ENCODE data around the gene WSB1. TPM values are rescaled to one million over a fixed set of nuclear protein-coding genes. Genes with fewer than 3 reads are reported as not detected.

WSB1 gene
- total RNA-seq, 1 donor from 2014 or later = 521 TPM

DNA sequence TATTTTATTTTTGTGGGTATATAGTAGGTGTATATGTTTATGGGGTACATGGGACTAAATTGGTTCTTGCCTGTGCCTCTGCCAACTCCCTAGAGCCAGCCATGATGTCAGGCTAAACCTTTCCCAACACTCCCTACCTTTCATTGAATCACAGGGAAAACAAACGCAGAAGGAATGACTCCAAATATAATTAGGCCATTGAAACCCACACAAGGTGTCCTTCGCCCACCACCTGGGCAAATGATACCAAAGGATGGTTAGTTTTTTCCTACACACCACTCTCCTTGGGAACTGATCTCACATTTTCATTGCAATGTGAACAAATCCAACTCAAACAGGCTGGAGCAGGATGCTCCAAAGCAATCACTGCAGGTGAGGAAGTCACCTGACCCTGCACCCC is 27.5 kb downstream of the WSB1 start:
- peaks cover 3% of the 10 kb centered on the region for H3K4me1 Mint-ChIP-seq
- H3K9me3 Mint-ChIP-seq = no peaks in the 10 kb centered on the region
- Histone ChIP-seq H3F3A (ENCODE audit: low read depth) (peaks cover 20% of the 10 kb centered on the region), H3K4me2 (no peak overlapping the region), H4K20me1 (ENCODE audit: low read depth) (no peaks in the 10 kb centered on the region), H3K4me1 (no peaks in the 10 kb centered on the region), H3K27ac (no peak overlapping the region), H2AFZ (replicated peaks) (no peak overlapping the region), H3K9ac (no peak overlapping the region), H3K27me3 (no peaks in the 10 kb centered on the region), H3K9me3 (ENCODE audit: low read depth) (no peaks in the 10 kb centered on the region), H3K36me3 (peaks cover 4% of the 10 kb centered on the region), H3K4me3 (no peak overlapping the region), H3K79me2 (ENCODE audit: low read depth) (no peaks in the 10 kb centered on the region)
- TF ChIP-seq, protein P1, sequence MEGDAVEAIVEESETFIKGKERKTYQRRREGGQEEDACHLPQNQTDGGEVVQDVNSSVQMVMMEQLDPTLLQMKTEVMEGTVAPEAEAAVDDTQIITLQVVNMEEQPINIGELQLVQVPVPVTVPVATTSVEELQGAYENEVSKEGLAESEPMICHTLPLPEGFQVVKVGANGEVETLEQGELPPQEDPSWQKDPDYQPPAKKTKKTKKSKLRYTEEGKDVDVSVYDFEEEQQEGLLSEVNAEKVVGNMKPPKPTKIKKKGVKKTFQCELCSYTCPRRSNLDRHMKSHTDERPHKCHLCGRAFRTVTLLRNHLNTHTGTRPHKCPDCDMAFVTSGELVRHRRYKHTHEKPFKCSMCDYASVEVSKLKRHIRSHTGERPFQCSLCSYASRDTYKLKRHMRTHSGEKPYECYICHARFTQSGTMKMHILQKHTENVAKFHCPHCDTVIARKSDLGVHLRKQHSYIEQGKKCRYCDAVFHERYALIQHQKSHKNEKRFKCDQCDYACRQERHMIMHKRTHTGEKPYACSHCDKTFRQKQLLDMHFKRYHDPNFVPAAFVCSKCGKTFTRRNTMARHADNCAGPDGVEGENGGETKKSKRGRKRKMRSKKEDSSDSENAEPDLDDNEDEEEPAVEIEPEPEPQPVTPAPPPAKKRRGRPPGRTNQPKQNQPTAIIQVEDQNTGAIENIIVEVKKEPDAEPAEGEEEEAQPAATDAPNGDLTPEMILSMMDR (IDR thresholded peaks at IDR 0.05) = no peak
- TF ChIP-seq EZH2 (IDR thresholded peaks at IDR 0.05) = no peak
- TF ChIP-seq EZH2phosphoT487 (IDR thresholded peaks at IDR 0.05) = no peak
- no peak for DNase-seq (ENCODE audit: low spot score)
- H3K4me3 Mint-ChIP-seq = no peak overlapping the region
- peaks cover 10% of the 10 kb centered on the region for H3K36me3 Mint-ChIP-seq
- H3K27me3 Mint-ChIP-seq (ENCODE audit: insufficient read depth, low read depth) = peaks cover 3% of the 10 kb centered on the region
- no peak overlapping the region for H3K27ac Mint-ChIP-seq

DNA sequence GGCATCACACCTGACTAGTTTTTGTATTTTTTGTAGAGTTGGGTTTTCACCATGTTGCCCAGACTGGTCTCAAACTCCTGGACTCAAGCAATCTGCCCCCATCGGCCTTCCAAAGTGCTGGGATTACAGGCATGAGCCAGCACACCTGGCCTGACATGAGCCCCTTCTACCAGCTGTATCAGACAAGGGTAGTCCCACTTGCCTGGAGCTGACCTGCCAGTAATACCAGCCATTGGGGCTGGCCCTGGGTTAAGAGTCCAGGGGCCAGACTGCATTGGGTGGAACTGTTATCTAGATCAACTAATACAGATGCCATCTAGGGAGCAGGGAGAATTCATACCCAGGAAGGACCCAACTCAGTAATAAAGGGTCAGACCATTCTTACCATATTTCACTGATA is 28.1 kb downstream of the WSB1 start:
- H3K27ac Mint-ChIP-seq = no peak overlapping the region
- H3K27me3 ChIP-seq = no peaks in the 10 kb centered on the region
- DNase-seq (ENCODE audit: low spot score) = no peak
- H3K4me2 ChIP-seq = no peak overlapping the region
- no peak overlapping the region for H3K4me3 ChIP-seq
- H3K79me2 ChIP-seq (ENCODE audit: low read depth) = no peaks in the 10 kb centered on the region
- H2AFZ ChIP-seq (replicated peaks) = no peak overlapping the region
- TF ChIP-seq EZH2phosphoT487 (IDR thresholded peaks at IDR 0.05) (no peak), EZH2 (IDR thresholded peaks at IDR 0.05) (no peak)
- TF ChIP-seq, protein P1 (IDR thresholded peaks at IDR 0.05) = no peak
- no peak overlapping the region for H3K4me3 Mint-ChIP-seq
- H3K36me3 Mint-ChIP-seq = peaks cover 4% of the 10 kb centered on the region
- no peaks in the 10 kb centered on the region for H3K4me1 ChIP-seq
- H3F3A ChIP-seq (ENCODE audit: low read depth) = peaks cover 20% of the 10 kb centered on the region
- H3K9me3 Mint-ChIP-seq = no peaks in the 10 kb centered on the region
- no peaks in the 10 kb centered on the region for H4K20me1 ChIP-seq (ENCODE audit: low read depth)
- no peak overlapping the region for H3K9ac ChIP-seq
- H3K27me3 Mint-ChIP-seq (ENCODE audit: insufficient read depth, low read depth) = peaks cover 3% of the 10 kb centered on the region
- H3K4me1 Mint-ChIP-seq = peaks cover 3% of the 10 kb centered on the region
- H3K9me3 ChIP-seq (ENCODE audit: low read depth) = no peaks in the 10 kb centered on the region
- H3K27ac ChIP-seq = no peak overlapping the region
- H3K36me3 ChIP-seq = no peaks in the 10 kb centered on the region

DNA sequence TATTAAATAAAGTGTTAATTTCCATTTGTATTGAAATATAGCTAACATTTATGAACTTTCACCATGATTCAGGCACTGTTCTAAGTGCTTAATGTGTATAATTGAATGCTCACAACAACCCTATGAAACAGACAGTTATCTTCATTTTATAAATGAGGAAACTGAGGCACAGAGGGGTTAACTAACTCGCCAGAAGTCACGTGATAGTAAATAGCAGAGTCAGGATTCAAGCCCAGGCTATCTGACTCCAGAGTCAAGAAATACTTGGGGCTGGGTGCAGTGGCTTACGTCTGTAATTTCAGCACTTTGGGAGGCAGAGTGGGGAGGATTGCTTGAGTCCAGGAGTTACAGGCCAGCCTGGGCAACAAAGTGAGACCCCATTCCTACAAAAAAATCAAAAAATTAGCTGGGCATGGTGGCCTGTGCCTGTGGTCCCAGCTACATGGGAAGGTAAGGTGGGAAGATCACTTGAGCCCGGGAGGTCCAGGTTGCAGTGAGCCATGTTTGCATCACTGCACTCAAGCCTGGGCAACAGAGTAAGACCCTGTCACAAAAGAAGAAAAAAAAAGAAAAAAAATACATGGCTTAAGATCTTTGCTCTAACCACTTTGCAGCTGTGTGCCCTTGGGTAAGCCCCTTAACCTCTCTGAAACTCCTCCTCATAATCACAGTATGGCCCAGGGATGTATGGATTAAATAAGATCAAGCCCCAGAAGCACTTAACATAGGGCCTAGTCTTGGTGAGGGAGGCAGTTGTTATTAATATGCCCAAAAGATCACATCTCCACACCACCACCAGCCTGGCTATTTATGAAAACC is 29.0 kb downstream of the WSB1 start:
- Histone ChIP-seq H3K9ac (no peak overlapping the region), H3K79me2 (ENCODE audit: low read depth) (no peaks in the 10 kb centered on the region), H3K4me1 (no peaks in the 10 kb centered on the region), H3K27ac (no peak overlapping the region), H2AFZ (replicated peaks) (no peak overlapping the region), H3F3A (ENCODE audit: low read depth) (peaks cover 17% of the 10 kb centered on the region), H4K20me1 (ENCODE audit: low read depth) (no peaks in the 10 kb centered on the region), H3K27me3 (no peaks in the 10 kb centered on the region), H3K4me2 (no peak overlapping the region), H3K4me3 (no peak overlapping the region), H3K36me3 (no peaks in the 10 kb centered on the region), H3K9me3 (ENCODE audit: low read depth) (no peaks in the 10 kb centered on the region)
- H3K27ac Mint-ChIP-seq = no peak overlapping the region
- peaks cover 4% of the 10 kb centered on the region for H3K36me3 Mint-ChIP-seq
- no peak for TF ChIP-seq EZH2 (IDR thresholded peaks at IDR 0.05)
- TF ChIP-seq EZH2phosphoT487 (IDR thresholded peaks at IDR 0.05) = no peak
- TF ChIP-seq, protein P1 (IDR thresholded peaks at IDR 0.05) = no peak
- H3K9me3 Mint-ChIP-seq = no peaks in the 10 kb centered on the region
- DNase-seq (ENCODE audit: low spot score) = no peak
- H3K4me3 Mint-ChIP-seq = no peak overlapping the region
- H3K27me3 Mint-ChIP-seq (ENCODE audit: insufficient read depth, low read depth) = peaks cover 3% of the 10 kb centered on the region
- H3K4me1 Mint-ChIP-seq = peaks cover 3% of the 10 kb centered on the region

Data from neural progenitor cell (in vitro differentiated cells).